Ectodermal cell (in vitro differentiated cells): ENCODE results near the gene MARK2.

Source experiments
- H3K27ac ChIP-seq: 2 replicates; pipeline ENCODE4 v1.7.0; 2013; ENCODE audit warnings: mild to moderate bottlenecking, low read depth, low read length; ENCODE audit not compliant: insufficient read depth, poor library complexity, severe bottlenecking
- H3K27me3 ChIP-seq: 2 replicates; pipeline ENCODE4 v1.7.0; 2013; ENCODE audit warnings: mild to moderate bottlenecking, low read length; ENCODE audit not compliant: insufficient read depth, control insufficient read depth, poor library complexity, severe bottlenecking
- H3K36me3 ChIP-seq: one replicate; pipeline ENCODE4 v1.7.0; 2013; ENCODE audit warnings: low read length; ENCODE audit not compliant: control insufficient read depth, insufficient read depth
- H3K4me1 ChIP-seq: one replicate; pipeline ENCODE4 v1.7.0; 2013; ENCODE audit warnings: low read length; ENCODE audit not compliant: control insufficient read depth, insufficient read depth
- H3K4me3 ChIP-seq: 2 replicates; pipeline ENCODE4 v1.7.0; 2013; ENCODE audit warnings: low read depth, low read length, control low read depth; ENCODE audit not compliant: insufficient read depth
- H3K9me3 ChIP-seq: 2 replicates; pipeline ENCODE4 v1.7.0; 2013; ENCODE audit warnings: mild to moderate bottlenecking, low read length, moderate library complexity; ENCODE audit not compliant: control insufficient read depth
- WGBS, 2 experiments: methylation state at CpG; one replicate each; pipeline ENCODE4 v1.1.7; 2013; ENCODE audit warnings: missing lambda C conversion rate in 2 of 2; 5-methylcytosine and 5-hydroxymethylcytosine counted together

MARK2 gene

DNA sequence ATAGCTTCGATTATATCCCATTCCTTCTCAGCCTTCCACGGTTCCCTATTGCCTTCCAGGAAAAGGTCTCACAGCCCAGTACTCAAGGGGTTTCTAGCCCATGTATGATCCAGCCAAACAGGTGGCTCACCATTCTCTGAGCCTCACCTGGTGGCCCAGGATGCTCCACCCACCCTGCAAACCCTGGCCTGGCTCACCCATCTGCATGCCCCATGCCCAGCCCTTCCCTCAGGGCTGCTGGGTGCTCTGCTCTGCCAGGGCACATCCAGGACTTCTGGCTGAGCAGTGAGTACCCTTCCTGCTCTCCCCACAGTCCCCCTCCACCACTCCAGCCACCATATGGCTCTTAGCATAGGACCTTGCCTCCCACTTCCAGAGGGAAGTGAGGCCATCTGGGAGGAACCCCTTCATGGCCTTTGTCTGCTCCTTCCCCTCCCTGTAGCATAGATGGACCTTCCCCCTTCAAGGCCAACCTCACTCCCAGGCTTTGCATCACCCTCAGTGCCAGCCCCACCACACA is 83.8 kb downstream of the MARK2 start:
- no peaks in the 10 kb centered on the region for H3K9me3 ChIP-seq
- no peaks in the 10 kb centered on the region for H3K27me3 ChIP-seq
- no peaks in the 10 kb centered on the region for H3K36me3 ChIP-seq
- H3K4me3 ChIP-seq, result no peak overlapping the region
- 88 to 92% methylated on average over 2 of the region's 2 CpGs for WGBS, 2 experiments
- H3K27ac ChIP-seq, result no peak overlapping the region
- H3K4me1 ChIP-seq, result peaks cover 31% of the 10 kb centered on the region

DNA sequence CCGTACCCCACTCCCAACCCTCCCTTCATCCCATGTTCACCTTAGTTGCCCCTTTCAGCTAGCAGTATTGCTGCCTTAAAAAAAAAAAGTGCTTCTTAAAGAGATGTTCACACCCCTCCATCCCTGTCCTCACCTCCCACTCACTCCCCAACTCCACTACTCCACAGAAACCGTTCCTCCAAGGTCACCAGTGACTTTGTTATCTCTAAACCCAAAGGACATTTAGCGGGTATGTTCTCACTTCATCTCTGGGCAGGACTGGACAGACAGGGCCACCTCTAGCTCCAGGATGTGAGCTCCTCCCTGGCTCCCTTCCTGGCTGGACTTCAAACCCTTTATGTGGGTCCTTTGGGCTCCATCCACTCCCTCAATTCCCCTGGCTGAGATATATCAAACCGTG is 84.4 kb downstream of the MARK2 start:
- peaks cover 27% of the 10 kb centered on the region for H3K4me1 ChIP-seq
- H3K9me3 ChIP-seq, result no peaks in the 10 kb centered on the region
- H3K27me3 ChIP-seq, result no peaks in the 10 kb centered on the region
- H3K36me3 ChIP-seq, result no peaks in the 10 kb centered on the region
- H3K27ac ChIP-seq, result no peak overlapping the region
- no peak overlapping the region for H3K4me3 ChIP-seq
- 86 to 89% methylated on average over 4 of the region's 4 CpGs for WGBS, 2 experiments

- Histone ChIP-seq H3K27ac (no peak overlapping the region), H3K4me3 (no peak overlapping the region), H3K27me3 (no peaks in the 10 kb centered on the region), H3K9me3 (no peaks in the 10 kb centered on the region), H3K36me3 (no peaks in the 10 kb centered on the region), H3K4me1 (no peaks in the 10 kb centered on the region)
- 91 to 94% methylated on average over 5 of the region's 5 CpGs for WGBS, 2 experiments
Measured at GRCh38 chr11:63929616-63930015, 90.7 kb downstream of the MARK2 start.

DNA sequence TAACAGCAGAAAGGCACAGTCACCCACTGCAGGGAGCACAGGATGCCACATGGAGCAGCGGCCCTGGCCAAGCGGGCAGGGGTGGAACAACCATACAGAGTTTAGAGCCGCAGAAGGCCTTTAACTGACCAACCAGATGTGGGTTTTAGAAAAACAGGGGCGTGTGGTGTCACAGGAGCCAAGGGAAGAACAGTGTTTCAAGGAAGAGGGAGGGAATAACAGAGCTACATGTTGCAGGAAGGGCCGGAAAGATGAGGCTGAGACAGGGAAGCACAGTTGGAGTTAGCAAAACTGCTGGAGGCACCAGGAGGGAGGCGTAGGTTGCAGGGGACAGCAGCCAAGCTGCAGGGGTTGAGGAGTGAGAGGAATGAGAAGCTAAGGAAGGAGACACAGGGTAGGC is 92.1 kb downstream of the MARK2 start:
- Histone ChIP-seq H3K27ac (no peak overlapping the region), H3K4me1 (no peaks in the 10 kb centered on the region), H3K27me3 (no peaks in the 10 kb centered on the region), H3K9me3 (no peaks in the 10 kb centered on the region), H3K36me3 (no peaks in the 10 kb centered on the region), H3K4me3 (no peak overlapping the region)
- WGBS, 2 experiments, result 82 to 84% methylated on average over 6 of the region's 6 CpGs

DNA sequence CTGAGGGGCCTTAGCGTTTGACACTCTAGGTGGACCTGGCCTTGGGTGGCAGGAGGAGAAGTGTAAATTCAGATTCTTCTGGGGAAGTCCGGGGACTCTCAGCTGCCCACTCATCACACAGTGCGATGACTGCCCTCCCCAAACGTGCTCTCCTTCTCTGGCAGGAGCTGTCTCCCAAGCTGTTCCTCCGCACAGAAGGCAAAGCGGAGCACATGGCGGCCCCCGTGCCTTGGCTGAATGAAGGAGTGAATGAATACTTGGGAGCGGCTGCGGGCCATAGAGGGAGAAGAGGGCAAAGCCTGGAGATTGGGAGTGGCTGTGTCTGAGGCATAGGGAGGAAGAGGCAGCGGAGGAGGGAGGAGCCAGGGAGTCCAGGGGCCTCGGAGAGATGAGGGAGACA is 93.0 kb downstream of the MARK2 start:
- 86 to 88% methylated on average over 12 of the region's 12 CpGs for WGBS, 2 experiments
- no peaks in the 10 kb centered on the region for H3K27me3 ChIP-seq
- no peaks in the 10 kb centered on the region for H3K36me3 ChIP-seq

DNA sequence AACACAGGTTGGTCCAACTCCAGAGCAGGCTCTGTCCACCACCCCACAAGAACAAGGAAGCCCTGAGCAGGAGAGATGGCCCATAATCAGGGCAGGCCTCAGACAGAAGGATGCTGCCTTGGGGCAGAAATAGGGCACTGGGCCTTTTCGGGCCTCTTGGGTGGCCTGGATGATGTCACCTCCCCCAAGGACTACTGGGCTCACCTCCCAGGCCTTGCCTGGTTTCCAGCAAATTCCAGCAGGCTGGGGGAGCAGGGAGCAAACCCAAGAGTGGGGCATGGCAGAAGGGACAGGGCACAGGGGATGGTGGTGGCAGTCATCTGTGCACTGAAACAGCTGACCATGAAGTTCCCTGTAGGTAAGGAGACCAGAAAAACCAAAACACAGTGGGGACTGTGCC is 94.5 kb downstream of the MARK2 start:
- no peak overlapping the region for H3K27ac ChIP-seq
- no peak overlapping the region for H3K4me3 ChIP-seq
- 92 to 97% methylated on average over 1 of the region's 1 CpG for WGBS, 2 experiments
- H3K27me3 ChIP-seq, result no peaks in the 10 kb centered on the region
- no peaks in the 10 kb centered on the region for H3K4me1 ChIP-seq
- H3K36me3 ChIP-seq, result no peaks in the 10 kb centered on the region
- no peaks in the 10 kb centered on the region for H3K9me3 ChIP-seq

More for the DNA sequence above, 93.0 kb downstream of the MARK2 start:
- Histone ChIP-seq H3K4me3 (no peak overlapping the region), H3K27ac (no peak overlapping the region), H3K9me3 (no peaks in the 10 kb centered on the region), H3K4me1 (no peaks in the 10 kb centered on the region)

- peak overlapping the region; percentile 50 for H3K4me3 ChIP-seq
- 28 to 30% methylated on average over 30 of the region's 30 CpGs for WGBS, 2 experiments
Measured at GRCh38 chr11:63937713-63938478, 99.0 kb downstream of the MARK2 start.

GRCh38 chr11:63938479-63939396 is 99.8 kb downstream of the MARK2 start, which contains the start of gene NAA40:
Gene NAA40, plus strand, starts transcription at chr11:63939002. Its CDS starts 95 bp downstream, at chr11:63939097.
- Histone ChIP-seq H3K4me3 (peak within 1 kb of the TSS; percentile 81), H3K9me3 (no peaks in the 10 kb centered on the region), H3K27ac (peak within 1 kb of the TSS; percentile 79), H3K4me1 (peaks cover 3% of the 10 kb centered on the region), H3K27me3 (no peaks in the 10 kb centered on the region), H3K36me3 (no peaks in the 10 kb centered on the region)
- 0% methylated on average over 88 to 92 of the region's 92 CpGs for WGBS, 2 experiments

More at GRCh38 chr11:63937713-63938478, 99.0 kb downstream of the MARK2 start:
- no peaks in the 10 kb centered on the region for H3K9me3 ChIP-seq
- no peaks in the 10 kb centered on the region for H3K27me3 ChIP-seq
- H3K27ac ChIP-seq, result peak overlapping the region; percentile 52
- H3K36me3 ChIP-seq, result no peaks in the 10 kb centered on the region
- H3K4me1 ChIP-seq, result peaks cover 3% of the 10 kb centered on the region

DNA sequence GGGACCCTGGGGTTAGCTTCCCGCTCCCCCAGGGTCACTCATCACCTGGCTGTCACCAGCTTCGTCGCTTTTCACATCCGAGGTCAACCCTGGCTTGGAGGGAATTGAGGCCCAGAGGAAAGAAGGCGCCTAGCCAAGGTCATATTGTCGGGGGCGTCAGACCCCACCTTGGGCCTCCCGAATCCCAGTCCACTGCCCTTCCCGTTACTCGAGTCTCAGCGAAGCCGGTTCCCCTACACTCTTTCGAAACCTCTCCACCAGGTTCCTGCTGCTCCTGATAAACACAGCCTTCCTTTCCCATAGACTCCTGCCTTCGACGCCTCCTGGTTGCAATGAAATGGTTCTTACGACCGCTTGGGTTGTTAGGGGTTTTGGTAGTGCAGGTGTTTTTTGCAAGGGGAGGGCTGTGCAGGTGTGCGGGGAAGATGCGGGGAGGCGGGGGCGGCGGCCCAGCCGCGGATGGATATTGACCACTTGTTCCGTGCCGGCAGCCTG is 100.5 kb downstream of the MARK2 start:
- H3K4me1 ChIP-seq, result peaks cover 3% of the 10 kb centered on the region
- H3K4me3 ChIP-seq, result peak overlapping the region; percentile 81
- no peaks in the 10 kb centered on the region for H3K27me3 ChIP-seq
- H3K36me3 ChIP-seq, result no peaks in the 10 kb centered on the region
- WGBS, 2 experiments, result 7 to 10% methylated on average over 26 of the region's 26 CpGs
- H3K9me3 ChIP-seq, result no peaks in the 10 kb centered on the region
- H3K27ac ChIP-seq, result peak overlapping the region; percentile 79

- no peak overlapping the region for H3K4me3 ChIP-seq
- no peaks in the 10 kb centered on the region for H3K9me3 ChIP-seq
- no peak overlapping the region for H3K27ac ChIP-seq
- H3K27me3 ChIP-seq, result no peaks in the 10 kb centered on the region
- H3K4me1 ChIP-seq, result peaks cover 9% of the 10 kb centered on the region
- H3K36me3 ChIP-seq, result no peaks in the 10 kb centered on the region
- WGBS, 2 experiments, result 95 to 97% methylated on average over 6 of the region's 6 CpGs
Measured at GRCh38 chr11:63940786-63941185, 101.9 kb downstream of the MARK2 start.
